C4-2B (cell line): ENCODE data around the gene CHMP1A.
"Not testable (repeated sequence)": the region's sequence is repeated elsewhere in the genome, so short reads cannot be mapped to it uniquely, and the experiment has no call there.

Source experiments
- H3K27ac ChIP-seq: fragments of 450-650 bp; 2 replicates; pipeline ENCODE4 v1.5.1; 2017
- ZFX ChIP-seq: fragments of 450-650 bp; IDR thresholded peaks from 2 replicates; pipeline ENCODE4 v1.6.1; 2017
- TF ChIP-seq, protein P1 (sequence below): fragments of 450-650 bp; conservative IDR thresholded peaks from 2 replicates; pipeline ENCODE4 v1.5.1; 2017; ENCODE audit warnings: mild to moderate bottlenecking

Gene CHMP1A

DNA sequence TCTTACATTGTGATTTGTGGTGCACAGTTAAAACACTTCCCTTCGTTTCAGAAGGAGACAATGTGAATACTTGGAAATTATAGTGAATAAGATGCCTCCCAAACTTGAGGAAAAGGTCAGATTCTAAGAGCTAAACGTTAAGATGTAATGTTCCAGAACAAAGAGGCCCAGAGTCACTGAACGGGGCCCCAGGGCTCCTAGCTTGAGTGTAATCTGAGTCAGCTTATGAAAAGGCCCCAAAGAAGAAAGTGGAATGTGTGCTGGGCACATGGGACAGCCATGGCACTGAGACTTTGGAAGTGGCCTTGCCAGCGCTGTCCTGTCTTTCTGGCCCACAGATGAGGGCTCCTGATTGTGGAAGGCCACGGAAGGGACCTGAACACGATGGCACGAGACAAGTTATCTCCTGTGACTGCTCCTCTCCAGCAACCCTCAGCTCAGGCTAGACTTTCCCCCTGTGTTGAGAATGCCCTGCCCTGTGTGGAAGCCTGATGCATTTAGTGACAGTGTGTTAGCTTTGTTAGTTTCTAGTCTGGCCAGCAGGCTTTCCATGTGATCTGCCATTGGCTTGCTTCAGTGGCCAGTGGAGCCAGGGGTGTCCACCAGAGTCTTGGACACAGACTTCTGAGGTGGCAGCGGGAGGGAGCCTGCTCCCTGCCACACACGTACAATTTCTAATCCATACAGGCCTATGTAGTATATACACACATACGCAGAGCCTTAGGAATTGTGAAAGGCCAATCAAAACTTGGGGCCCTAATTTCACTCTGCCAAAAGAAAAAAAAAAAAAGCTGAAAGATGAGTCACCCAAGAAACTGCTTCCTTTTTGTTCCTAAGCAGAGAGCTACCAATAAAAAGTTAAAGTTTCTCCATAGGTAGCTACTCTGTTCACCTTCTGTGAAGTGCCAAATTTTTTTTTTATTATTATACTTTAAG, 13.3 kb upstream of the CHMP1A start:
- TF ChIP-seq, protein P1, sequence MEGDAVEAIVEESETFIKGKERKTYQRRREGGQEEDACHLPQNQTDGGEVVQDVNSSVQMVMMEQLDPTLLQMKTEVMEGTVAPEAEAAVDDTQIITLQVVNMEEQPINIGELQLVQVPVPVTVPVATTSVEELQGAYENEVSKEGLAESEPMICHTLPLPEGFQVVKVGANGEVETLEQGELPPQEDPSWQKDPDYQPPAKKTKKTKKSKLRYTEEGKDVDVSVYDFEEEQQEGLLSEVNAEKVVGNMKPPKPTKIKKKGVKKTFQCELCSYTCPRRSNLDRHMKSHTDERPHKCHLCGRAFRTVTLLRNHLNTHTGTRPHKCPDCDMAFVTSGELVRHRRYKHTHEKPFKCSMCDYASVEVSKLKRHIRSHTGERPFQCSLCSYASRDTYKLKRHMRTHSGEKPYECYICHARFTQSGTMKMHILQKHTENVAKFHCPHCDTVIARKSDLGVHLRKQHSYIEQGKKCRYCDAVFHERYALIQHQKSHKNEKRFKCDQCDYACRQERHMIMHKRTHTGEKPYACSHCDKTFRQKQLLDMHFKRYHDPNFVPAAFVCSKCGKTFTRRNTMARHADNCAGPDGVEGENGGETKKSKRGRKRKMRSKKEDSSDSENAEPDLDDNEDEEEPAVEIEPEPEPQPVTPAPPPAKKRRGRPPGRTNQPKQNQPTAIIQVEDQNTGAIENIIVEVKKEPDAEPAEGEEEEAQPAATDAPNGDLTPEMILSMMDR: no peak
- TF ChIP-seq ZFX: no peak
- no peak overlapping the region for H3K27ac ChIP-seq

DNA sequence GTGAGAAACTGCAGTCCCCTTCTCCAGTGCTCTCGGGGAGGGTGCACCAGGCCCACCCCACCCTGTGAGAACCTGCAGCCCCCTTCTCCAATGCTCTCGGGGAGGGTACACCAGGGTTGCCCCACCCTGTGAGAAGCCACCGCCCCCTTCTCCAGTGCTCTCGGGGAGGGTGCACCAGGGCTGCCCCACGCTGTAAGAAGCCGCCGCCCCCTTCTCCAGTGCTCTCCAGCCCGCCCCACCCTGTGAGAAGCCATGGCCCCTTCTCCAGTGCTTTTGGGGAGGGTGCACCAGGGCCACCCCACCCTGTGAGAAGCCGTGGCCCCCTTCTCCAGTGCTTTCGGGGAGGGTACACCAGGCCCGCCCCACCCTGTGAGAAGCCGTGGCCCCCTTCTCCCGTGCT, 12.2 kb upstream of the CHMP1A start:
- TF ChIP-seq, protein P1: no peak
- no peak for TF ChIP-seq ZFX

DNA sequence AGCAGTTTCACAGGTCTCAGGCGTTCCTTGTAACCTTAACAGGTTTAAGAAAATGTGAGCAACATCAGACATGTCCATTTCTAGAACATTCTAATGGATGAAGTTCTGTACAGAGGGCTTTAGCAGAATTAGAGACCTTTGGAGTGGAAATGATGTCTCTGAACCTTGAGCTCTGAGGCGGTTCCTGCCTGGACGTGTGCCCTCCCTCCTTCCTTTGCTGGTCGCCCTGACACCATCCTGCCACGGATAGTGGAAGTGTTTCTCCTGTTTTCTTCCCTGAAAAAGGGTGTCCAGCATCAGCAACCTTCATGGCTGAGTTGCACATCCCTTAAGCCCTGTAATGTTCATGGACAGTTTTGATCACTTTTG, 11.3 kb upstream of the CHMP1A start:
- no peak overlapping the region for H3K27ac ChIP-seq
- no peak for TF ChIP-seq ZFX
- TF ChIP-seq, protein P1: no peak

More for the DNA sequence above, 12.2 kb upstream of the CHMP1A start:
- no peak overlapping the region for H3K27ac ChIP-seq

DNA sequence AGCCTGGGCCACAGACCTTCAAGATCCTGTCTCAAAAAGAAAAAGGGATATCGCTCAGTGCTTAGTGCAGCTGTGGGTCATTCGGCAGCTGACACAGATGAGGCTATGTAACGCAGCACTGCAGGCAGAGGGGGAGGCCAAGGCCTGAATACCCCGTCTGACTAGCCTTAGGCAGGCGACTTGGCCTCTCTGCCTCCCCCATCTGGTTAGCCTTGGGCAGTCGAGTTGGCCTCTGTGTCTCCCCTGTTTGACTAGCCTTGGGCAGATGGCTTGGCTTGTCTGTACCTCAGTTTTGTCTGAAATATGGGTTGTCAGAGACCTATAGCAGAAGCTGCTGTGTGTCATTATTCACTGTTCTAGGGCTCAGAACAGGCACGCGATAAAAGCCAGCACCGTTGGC, 10.1 kb upstream of the CHMP1A start:
- TF ChIP-seq, protein P1: no peak
- no peak for TF ChIP-seq ZFX
- H3K27ac ChIP-seq: no peak overlapping the region

DNA sequence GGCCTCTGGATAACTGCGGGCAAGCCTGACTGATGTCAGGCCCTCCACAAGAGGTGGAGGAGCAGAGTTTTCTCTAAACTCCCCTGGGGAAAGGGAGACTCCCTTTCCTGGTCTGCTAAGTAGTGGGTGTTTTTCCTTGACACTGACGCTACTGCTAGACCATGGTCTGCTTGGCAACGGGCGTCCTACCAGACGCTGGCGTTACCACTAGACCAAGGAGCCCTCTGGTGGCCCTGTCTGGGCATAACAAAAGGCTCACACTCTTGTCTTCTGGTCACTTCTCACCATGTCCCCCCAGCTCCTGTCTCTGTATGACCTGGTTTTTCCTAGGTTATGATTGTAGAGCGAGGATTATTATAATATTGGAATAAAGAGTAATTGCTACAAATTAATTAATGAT, 9.5 kb upstream of the CHMP1A start:
- TF ChIP-seq, protein P1: peak; percentile 60; the same call in 1 of the 2 replicates
- not testable (repeated sequence) for H3K27ac ChIP-seq

DNA sequence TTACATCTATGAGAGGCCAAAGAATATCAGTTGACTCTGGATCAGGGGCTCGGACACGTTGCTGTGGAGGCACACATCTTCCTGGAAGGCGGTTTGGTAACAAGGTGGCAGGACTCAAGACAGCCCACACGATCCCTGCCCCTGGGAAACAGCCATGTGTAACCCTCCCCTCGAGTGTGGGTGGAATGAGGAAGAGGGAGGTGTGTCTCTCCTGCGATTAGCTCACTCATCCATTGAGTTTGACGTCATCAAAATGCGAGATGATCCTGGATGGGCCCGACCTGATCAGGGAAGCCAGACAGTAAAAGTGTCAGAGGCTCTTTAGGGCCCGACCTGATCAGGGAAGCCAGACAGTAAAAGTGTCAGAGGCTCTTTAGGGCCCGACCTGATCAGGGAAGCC, 6.7 kb upstream of the CHMP1A start:
- not testable (repeated sequence) for H3K27ac ChIP-seq

DNA sequence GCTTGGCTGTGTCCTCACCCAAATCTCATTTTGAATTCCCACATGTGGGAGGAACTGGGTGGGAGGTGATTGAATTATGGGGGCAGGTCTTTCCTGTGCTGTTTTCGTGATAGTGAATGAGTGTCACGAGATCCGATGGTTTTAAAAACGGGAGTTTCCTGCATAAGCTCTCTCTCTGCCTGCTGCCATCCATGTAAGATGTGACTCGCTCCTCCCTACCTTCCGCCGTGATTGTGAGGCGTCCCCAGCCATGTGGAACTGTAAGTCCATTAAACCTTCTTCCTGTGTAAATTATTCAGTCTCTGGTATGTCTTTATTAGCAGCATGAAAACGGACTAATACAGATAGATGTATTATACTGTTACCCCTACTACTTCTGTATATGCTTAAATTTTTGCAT, 3.7 kb upstream of the CHMP1A start:
- no peak overlapping the region for H3K27ac ChIP-seq
- TF ChIP-seq, protein P1: no peak
- no peak for TF ChIP-seq ZFX

DNA sequence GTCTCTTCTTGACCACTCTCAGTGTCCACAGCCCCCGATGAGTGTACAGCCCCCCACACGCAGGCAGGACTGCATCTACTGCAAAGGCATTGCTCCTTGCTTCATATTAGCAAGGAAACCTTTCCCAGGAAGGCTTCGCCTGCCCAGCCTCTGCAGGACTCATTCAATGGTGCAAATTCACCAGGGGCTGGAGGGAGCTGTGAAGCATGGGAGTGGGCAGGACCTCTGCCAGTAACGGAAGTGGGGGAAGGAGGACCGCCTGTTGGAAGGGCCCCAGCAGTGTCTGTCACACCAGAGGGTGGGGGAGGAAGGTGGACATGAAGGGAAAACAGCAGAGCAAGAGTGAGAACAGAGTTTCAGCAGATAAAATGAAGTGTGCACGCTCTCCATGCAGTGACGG, 2.6 kb upstream of the CHMP1A start:
- TF ChIP-seq ZFX: no peak
- TF ChIP-seq, protein P1: no peak
- no peak overlapping the region for H3K27ac ChIP-seq
